WTC11 (cell line): ENCODE data around the gene DCST2. TPM values are rescaled to one million over a fixed set of nuclear protein-coding genes. Genes with fewer than 3 reads are reported as not detected.

Source experiments
- ATAC-seq: fragments of 200-7000 bp; cut with Tn5 transposase; 2 replicates; pipeline ENCODE4 v1.10.0; 2021; ENCODE audit warnings: mild to moderate bottlenecking, moderate library complexity
- CTCF ChIA-PET: fragments of 300-600 bp; sonication (Branson Sonifier 250); formaldehyde crosslinking; loops from one replicate; lab custom pipeline; 2021; ENCODE audit warnings: antibody characterized with exemption; lab: Charles Lee
- POLR2A ChIA-PET: fragments of 350-600 bp; sonication (Branson Sonifier 250); formaldehyde crosslinking; loops from one replicate; lab custom pipeline; 2021; ENCODE audit warnings: antibody characterized with exemption; lab: Charles Lee
- DNase-seq: peaks from one replicate; pipeline ENCODE4 v3.0.0; 2021; ENCODE audit warnings: low spot score
- H3K27ac Mint-ChIP-seq: 2 replicates; pipeline ENCODE4 v1.8.0; 2021; ENCODE audit warnings: mixed read lengths
- H3K27me3 Mint-ChIP-seq: 2 replicates; pipeline ENCODE4 v1.8.0; 2021; ENCODE audit warnings: low read depth, mild to moderate bottlenecking, moderate library complexity, mixed read lengths
- H3K36me3 Mint-ChIP-seq: 2 replicates; pipeline ENCODE4 v1.8.0; 2021; ENCODE audit warnings: mixed read lengths
- H3K4me1 Mint-ChIP-seq: 2 replicates; pipeline ENCODE4 v1.8.0; 2022; ENCODE audit warnings: mixed read lengths
- H3K4me3 Mint-ChIP-seq: 2 replicates; pipeline ENCODE4 v1.8.0; 2021; ENCODE audit warnings: mild to moderate bottlenecking, moderate library complexity, mixed read lengths
- H3K9me3 Mint-ChIP-seq: 2 replicates; pipeline ENCODE4 v1.8.0; 2021; ENCODE audit warnings: mixed read lengths
- FOXJ3 ChIP-seq: sonication (generic); formaldehyde crosslinking; IDR thresholded peaks from 2 replicates; pipeline ENCODE4 v1.9.0; 2021; ENCODE audit warnings: missing genetic modification reagents, mild to moderate bottlenecking, borderline replicate concordance
- GRHL2 ChIP-seq: fragments of 250-450 bp; sonication (Bioruptor Pico); IDR thresholded peaks from 2 replicates; pipeline ENCODE4 v1.8.0; 2022; ENCODE audit warnings: mild to moderate bottlenecking, moderate library complexity; ENCODE audit not compliant: insufficient replicate concordance, severe bottlenecking
- MAX ChIP-seq: sonication (generic); formaldehyde crosslinking; IDR thresholded peaks from 2 replicates; pipeline ENCODE4 v1.8.0; 2022; ENCODE audit warnings: mild to moderate bottlenecking, missing genetic modification reagents
- MLX ChIP-seq: sonication (generic); formaldehyde crosslinking; IDR thresholded peaks from 2 replicates; pipeline ENCODE4 v1.8.1; 2023; ENCODE audit warnings: mild to moderate bottlenecking, missing genetic modification reagents, moderate library complexity
- NFE2L1 ChIP-seq: sonication (generic); formaldehyde crosslinking; IDR thresholded peaks from 2 replicates; pipeline ENCODE4 v1.8.1; 2023; ENCODE audit warnings: missing genetic modification reagents
- NFYB ChIP-seq: sonication (generic); formaldehyde crosslinking; conservative IDR thresholded peaks from 2 replicates; pipeline ENCODE4 v1.8.0; 2022; ENCODE audit warnings: low read depth, missing genetic modification reagents
- NR3C1 ChIP-seq: sonication (generic); formaldehyde crosslinking; conservative IDR thresholded peaks from 2 replicates; pipeline ENCODE4 v1.8.1; 2023; ENCODE audit warnings: low read depth, mild to moderate bottlenecking, missing genetic modification reagents
- PRDM15 ChIP-seq: sonication (generic); formaldehyde crosslinking; IDR thresholded peaks from 2 replicates; pipeline ENCODE4 v1.8.0; 2022; ENCODE audit warnings: missing genetic modification reagents
- RELA ChIP-seq: sonication (generic); formaldehyde crosslinking; IDR thresholded peaks from 2 replicates; pipeline ENCODE4 v1.8.1; 2022; ENCODE audit warnings: missing genetic modification reagents, mild to moderate bottlenecking, borderline replicate concordance
- SOX15 ChIP-seq: fragments of 250-450 bp; sonication (Bioruptor Pico); IDR thresholded peaks from 2 replicates; pipeline ENCODE4 v1.9.0; 2021; ENCODE audit warnings: mild to moderate bottlenecking
- USF2 ChIP-seq: sonication (generic); formaldehyde crosslinking; IDR thresholded peaks from 2 replicates; pipeline ENCODE4 v1.8.1; 2023; ENCODE audit warnings: mild to moderate bottlenecking, missing genetic modification reagents, moderate library complexity
- ZNF263 ChIP-seq: sonication (generic); formaldehyde crosslinking; IDR thresholded peaks from 2 replicates; pipeline ENCODE4 v1.8.1; 2022; ENCODE audit warnings: low read depth, mild to moderate bottlenecking, moderate library complexity, missing genetic modification reagents
- ZNF281 ChIP-seq: sonication (generic); formaldehyde crosslinking; IDR thresholded peaks from 2 replicates; pipeline ENCODE4 v1.8.0; 2023; ENCODE audit warnings: mild to moderate bottlenecking, missing genetic modification reagents
- ZSCAN18 ChIP-seq: fragments of 250-450 bp; sonication (Bioruptor Pico); IDR thresholded peaks from 2 replicates; pipeline ENCODE4 v2.1.2; 2022; ENCODE audit warnings: mild to moderate bottlenecking, moderate library complexity
- total RNA-seq: library from RNA; stranded (reverse); gene quantifications from 3 replicates; pipeline ENCODE4 v1.2.3, GENCODE V29; 2021

The DCST2 gene
- total RNA-seq, 1 experiment from 2014 or later: 0.83 TPM

GRCh38 chr1:154970631-154971340 lies 62.8 kb downstream of the DCST2 start, which contains the start of gene SHC1 (continued):
- TF ChIP-seq ZNF281 (CRISPR knock-in tag) (0 out of 2 replicates have a peak, but pooled peaks have one; percentile 13), NFE2L1 (CRISPR knock-in tag) (0 out of 2 replicates have a peak, but pooled peaks have one; percentile 10)

GRCh38 chr1:154969860-154970452 lies 63.6 kb downstream of the DCST2 start:
- Mint-ChIP-seq H3K36me3 (peaks cover 33% of the 10 kb centered on the region), H3K27ac (peak overlapping the region; percentile 81; the same call in 1 of the 2 replicates), H3K27me3 (no peaks in the 10 kb centered on the region), H3K9me3 (no peaks in the 10 kb centered on the region), H3K4me1 (peaks cover 42% of the 10 kb centered on the region), H3K4me3 (no peak overlapping the region)
- TF ChIP-seq FOXJ3 (no peak), MLX (CRISPR knock-in tag) (no peak), USF2 (CRISPR knock-in tag) (no peak), SOX15 (CRISPR knock-in tag) (no peak), MAX (CRISPR knock-in tag) (no peak), ZNF263 (CRISPR knock-in tag) (no peak), RELA (CRISPR knock-in tag) (no peak), NFYB (no peak)
- no peak for ATAC-seq
- ChIA-PET POLR2A (interaction anchor here (0.6 to 7.3 kb wide), 20 partner anchors 8 to 934 kb away, joined by 3 to 176 read pairs (median 4); partner anchors contain the start of genes CHRNB2, EFNA3, FLAD1 and KCNN3), CTCF (interaction anchor here (0.6 to 8.3 kb wide), 22 partner anchors 8 to 281 kb away, joined by 3 to 176 read pairs (median 7); partner anchors contain the start of genes ADAM15, EFNA4, FLAD1 and KRTCAP2)
- DNase-seq: no peak

GRCh38 chr1:154969246-154969645 lies 64.3 kb downstream of the DCST2 start:
- Mint-ChIP-seq H3K27me3 (no peaks in the 10 kb centered on the region), H3K9me3 (no peaks in the 10 kb centered on the region), H3K36me3 (peaks cover 38% of the 10 kb centered on the region), H3K4me1 (peaks cover 42% of the 10 kb centered on the region), H3K4me3 (no peak overlapping the region), H3K27ac (peak overlapping the region; percentile 81)
- CTCF ChIA-PET: interaction anchor here (0.6 to 8.3 kb wide), 6 partner anchors 13 to 94 kb away, joined by 3 to 176 read pairs (median 12); partner anchors contain the start of genes EFNA4, LENEP, PBXIP1 and ZBTB7B
- no peak for ATAC-seq
- DNase-seq: no peak
- TF ChIP-seq NR3C1 (no peak), ZSCAN18 (no peak), ZNF281 (CRISPR knock-in tag) (no peak), PRDM15 (CRISPR knock-in tag) (no peak), GRHL2 (no peak), RELA (CRISPR knock-in tag) (no peak)
- POLR2A ChIA-PET: interaction anchor here (0.6 to 7.3 kb wide), 9 partner anchors 12 to 225 kb away, joined by 3 to 176 read pairs (median 6); partner anchors contain the start of genes EFNA3, FLAD1, LENEP and PBXIP1
